ENCODE data around the gene ADGRV1. TPM values are rescaled to one million over a fixed set of nuclear protein-coding genes. Genes with fewer than 3 reads are reported as not detected.

The ADGRV1 gene
- total and polyA plus RNA-seq, 9 of the 15 experiments (the other 6 are each of a cell fraction or from before 2014, with no cell fraction given): 21.7 to 156 (median 58.2) TPM

GRCh38 chr5:91025956-91026355 lies 467.4 kb downstream of the ADGRV1 start:
- H4K20me1 ChIP-seq (replicated peaks; ENCODE audit: control insufficient read depth, insufficient read depth, low read length): no peaks in the 10 kb centered on the region
- no peaks in the 10 kb centered on the region for H3K79me2 ChIP-seq (ENCODE audit: control insufficient read depth, insufficient read depth, low read length)
- DNase-seq (ENCODE audit: extremely low read depth in 1 of 4, low spot score in 3 of 4) (no peak), FAIRE-seq (no peak), ATAC-seq (no peak)
- POLR2A ChIA-PET: interaction anchor here (0.8 to 1.2 kb wide), 2 partner anchors 12 to 16 kb away, joined by 3 read pairs; no protein-coding TSS in a partner anchor
- H3K4me2 ChIP-seq (ENCODE audit: insufficient read depth, low read length): no peak overlapping the region
- H3K36me3 ChIP-seq (ENCODE audit: control insufficient read depth, insufficient read depth, low read length): no peaks in the 10 kb centered on the region
- no peaks in the 10 kb centered on the region for H3K27me3 ChIP-seq (ENCODE audit: control insufficient read depth in 2 of 2, insufficient read depth in 2 of 2, low read length in 2 of 2)
- CTCF ChIA-PET (ENCODE audit: low intra/inter-chr PET ratio): no interaction called here
- intact Hi-C loops (cut with micrococcal nuclease) (no loop called here), in situ Hi-C loops (cut with MboI) (no loop called here)
- H3K9me1 ChIP-seq (ENCODE audit: control insufficient read depth, insufficient read depth, low read length): no peaks in the 10 kb centered on the region
- H2AFZ ChIP-seq (ENCODE audit: low read depth, low read length): no peak overlapping the region
- TF ChIP-seq PKNOX1 (IDR thresholded peaks at IDR 0.05): no peak
- TF ChIP-seq GATAD2A (IDR thresholded peaks at IDR 0.05): no peak
- no peak for TF ChIP-seq COPS2 (conservative IDR thresholded peaks at IDR 0.05)
- TF ChIP-seq ELF2 (CRISPR knock-in tag; IDR thresholded peaks at IDR 0.05): no peak
- TF ChIP-seq, protein P1, sequence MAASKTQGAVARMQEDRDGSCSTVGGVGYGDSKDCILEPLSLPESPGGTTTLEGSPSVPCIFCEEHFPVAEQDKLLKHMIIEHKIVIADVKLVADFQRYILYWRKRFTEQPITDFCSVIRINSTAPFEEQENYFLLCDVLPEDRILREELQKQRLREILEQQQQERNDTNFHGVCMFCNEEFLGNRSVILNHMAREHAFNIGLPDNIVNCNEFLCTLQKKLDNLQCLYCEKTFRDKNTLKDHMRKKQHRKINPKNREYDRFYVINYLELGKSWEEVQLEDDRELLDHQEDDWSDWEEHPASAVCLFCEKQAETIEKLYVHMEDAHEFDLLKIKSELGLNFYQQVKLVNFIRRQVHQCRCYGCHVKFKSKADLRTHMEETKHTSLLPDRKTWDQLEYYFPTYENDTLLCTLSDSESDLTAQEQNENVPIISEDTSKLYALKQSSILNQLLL (CRISPR knock-in tag; IDR thresholded peaks at IDR 0.05; ENCODE audit: borderline replicate concordance): no peak
- TF ChIP-seq ESRRA (IDR thresholded peaks at IDR 0.05; ENCODE audit: borderline replicate concordance, low read depth): no peak
- TF ChIP-seq ZFP30 (CRISPR knock-in tag; IDR thresholded peaks at IDR 0.05; ENCODE audit: borderline replicate concordance): no peak
- no peak for TF ChIP-seq ATF3 (IDR thresholded peaks at IDR 0.05)
- no peak for TF ChIP-seq ATF3 (CRISPR knock-in tag; conservative IDR thresholded peaks at IDR 0.05)
- TF ChIP-seq MXI1 (IDR thresholded peaks at IDR 0.05; ENCODE audit: low read depth, low read length): no peak
- TF ChIP-seq E2F5 (CRISPR knock-in tag; IDR thresholded peaks at IDR 0.05): no peak
- no peak for TF ChIP-seq ZNF212 (CRISPR knock-in tag; IDR thresholded peaks at IDR 0.05)
- TF ChIP-seq GMEB1 (CRISPR knock-in tag; IDR thresholded peaks at IDR 0.05): no peak
- TF ChIP-seq DNMT1 (IDR thresholded peaks at IDR 0.05): no peak
- no peak for TF ChIP-seq KLF16 (IDR thresholded peaks at IDR 0.05)
- no peak for TF ChIP-seq BDP1 (IDR thresholded peaks at IDR 0.05; ENCODE audit: insufficient read depth, insufficient read length)
- H3K4me1 ChIP-seq (replicated peaks in 1 of 2; ENCODE audit: control insufficient read depth in 2 of 2, insufficient read depth in 2 of 2, low read length in 2 of 2): peaks cover 0 to 9% of the 10 kb centered on the region in 2 experiments; a peak in 3 of 5 replicates
- 97% methylated on average over 2 of the region's 2 CpGs for WGBS (ENCODE audit: insufficient coverage, low coverage, missing lambda C conversion rate)
- H3K27ac ChIP-seq (ENCODE audit: extremely low read depth, low read depth, low read length): no peak overlapping the region
- BruUV-seq (replicated peaks): no TSS peak
- H3K9ac ChIP-seq (ENCODE audit: insufficient read depth in 1 of 2, low read depth in 2 of 2, low read length in 2 of 2): no peak overlapping the region
- H3K4me3 ChIP-seq: no peak overlapping the region
- H3K9me3 ChIP-seq (replicated peaks; ENCODE audit: control insufficient read depth, insufficient read depth, low read depth, low read length): no peaks in the 10 kb centered on the region

Data from K562 (cell line).